H9 (cell line): ENCODE results near the gene R3HDM1. TPM values are rescaled to one million over a fixed set of nuclear protein-coding genes. Genes with fewer than 3 reads are reported as not detected.
A peak's percentile ranks its signal among the peaks of the same experiment; 100 is the strongest.

Experiments used
- DNase-seq: peaks from one replicate; pipeline ENCODE4 v3.0.0-alpha.2; 2017
- H2AFZ ChIP-seq: one replicate; pipeline ENCODE4 v1.6.1; 2013; ENCODE audit warnings: mild to moderate bottlenecking, low read length, control low read depth, moderate library complexity
- H2AK5ac ChIP-seq: 2 replicates; pipeline ENCODE4 v1.6.1; 2013; ENCODE audit warnings: low read length, control low read depth, mixed read lengths; ENCODE audit not compliant: insufficient read length
- H2BK120ac ChIP-seq: one replicate; pipeline ENCODE4 v1.6.1; 2013; ENCODE audit warnings: low read depth, mild to moderate bottlenecking, low read length, control low read depth, inconsistent platforms; ENCODE audit not compliant: poor library complexity, severe bottlenecking
- H2BK12ac ChIP-seq: 2 replicates; pipeline ENCODE4 v1.6.1; 2013; ENCODE audit warnings: low read length, control low read depth, mixed read lengths, low read depth; ENCODE audit not compliant: insufficient read length
- H2BK15ac ChIP-seq: 2 replicates; pipeline ENCODE4 v1.6.1; 2013; ENCODE audit warnings: low read depth, low read length, control low read depth
- H2BK20ac ChIP-seq: one replicate; pipeline ENCODE4 v1.6.1; 2013; ENCODE audit warnings: low read depth, mild to moderate bottlenecking, low read length, control low read depth, inconsistent platforms; ENCODE audit not compliant: poor library complexity, severe bottlenecking
- H2BK5ac ChIP-seq: 2 replicates; pipeline ENCODE4 v1.6.1; 2013; ENCODE audit warnings: low read length, control low read depth, mixed read lengths; ENCODE audit not compliant: insufficient read length
- H3K14ac ChIP-seq: 2 replicates; pipeline ENCODE4 v1.6.1; 2013; ENCODE audit warnings: low read length, control low read depth; ENCODE audit not compliant: insufficient read depth
- H3K18ac ChIP-seq: 2 replicates; pipeline ENCODE4 v1.6.1; 2013; ENCODE audit warnings: low read depth, mild to moderate bottlenecking, mixed read lengths, low read length, control low read depth; ENCODE audit not compliant: insufficient read length
- H3K23ac ChIP-seq: 2 replicates; pipeline ENCODE4 v1.6.1; 2013; ENCODE audit warnings: low read length, control low read depth, mixed read lengths, low read depth; ENCODE audit not compliant: insufficient read length
- H3K23me2 ChIP-seq: 2 replicates; pipeline ENCODE4 v1.6.1; 2013; ENCODE audit warnings: low read depth, mild to moderate bottlenecking, mixed read lengths, low read length, control low read depth; ENCODE audit not compliant: insufficient read length, poor library complexity, severe bottlenecking
- H3K27ac ChIP-seq: 2 replicates; pipeline ENCODE4 v1.5.1; 2013; ENCODE audit warnings: low read length, control low read depth, mixed read lengths, low read depth; ENCODE audit not compliant: insufficient read length
- H3K27me3 ChIP-seq: 2 replicates; pipeline ENCODE4 v1.6.1; 2013; ENCODE audit warnings: low read length, control low read depth, inconsistent platforms; ENCODE audit not compliant: insufficient read depth
- H3K4ac ChIP-seq: 2 replicates; pipeline ENCODE4 v1.6.1; 2013; ENCODE audit warnings: low read depth, mild to moderate bottlenecking, control low read depth, inconsistent platforms, low read length, moderate library complexity
- H3K4me1 ChIP-seq: 2 replicates; pipeline ENCODE4 v1.6.1; 2013; ENCODE audit warnings: low read length, control low read depth, inconsistent platforms; ENCODE audit not compliant: insufficient read depth
- H3K4me2 ChIP-seq: 2 replicates; pipeline ENCODE4 v1.6.1; 2013; ENCODE audit warnings: low read length, control low read depth, mixed read lengths; ENCODE audit not compliant: insufficient read length, insufficient read depth
- H3K56ac ChIP-seq: 2 replicates; pipeline ENCODE4 v1.6.1; 2013; ENCODE audit warnings: low read depth, mild to moderate bottlenecking, mixed read lengths, low read length, control low read depth; ENCODE audit not compliant: insufficient read length
- H3K79me1 ChIP-seq: 2 replicates; pipeline ENCODE4 v1.6.1; 2013; ENCODE audit warnings: low read depth, mild to moderate bottlenecking, moderate library complexity, low read length, control low read depth, inconsistent platforms; ENCODE audit not compliant: insufficient read depth, poor library complexity, severe bottlenecking
- H3K79me2 ChIP-seq: 2 replicates; pipeline ENCODE4 v1.6.1; 2013; ENCODE audit warnings: low read length, control low read depth, inconsistent platforms; ENCODE audit not compliant: insufficient read depth
- H3K9ac ChIP-seq: 2 replicates; pipeline ENCODE4 v1.6.1; 2013; ENCODE audit warnings: low read length, control low read depth, mixed read lengths; ENCODE audit not compliant: insufficient read length; ENCODE audit errors: extremely low read depth
- H3K9me3 ChIP-seq: one replicate; pipeline ENCODE4 v1.6.1; 2013; ENCODE audit warnings: low read depth, low read length, inconsistent platforms; ENCODE audit not compliant: control insufficient read depth
- H3T11ph ChIP-seq: one replicate; pipeline ENCODE4 v1.6.1; 2013; ENCODE audit warnings: mild to moderate bottlenecking, low read length, control low read depth, inconsistent platforms
- H4K20me1 ChIP-seq: one replicate; pipeline ENCODE4 v1.6.1; 2013; ENCODE audit not compliant: control insufficient read depth, insufficient read length, insufficient read depth
- H4K5ac ChIP-seq: 2 replicates; pipeline ENCODE4 v1.6.1; 2013; ENCODE audit warnings: low read depth, mild to moderate bottlenecking, mixed read lengths, low read length, control low read depth; ENCODE audit not compliant: insufficient read length
- H4K8ac ChIP-seq: replicated peaks from 2 replicates; pipeline ENCODE4 v1.6.1; 2013; ENCODE audit warnings: low read length, control low read depth, mixed read lengths, low read depth; ENCODE audit not compliant: insufficient read length
- H4K91ac ChIP-seq: 2 replicates; pipeline ENCODE4 v1.6.1; 2013; ENCODE audit warnings: low read depth, mild to moderate bottlenecking, moderate library complexity, mixed read lengths, low read length, control low read depth; ENCODE audit not compliant: insufficient read length
- H3K27ac Mint-ChIP-seq, 3 experiments: 2 replicates in 2 of 3; 3 replicates in 1 of 3; pipeline ENCODE4 v1.8.0; 2020 to 2021; ENCODE audit warnings: mixed read lengths in 3 of 3, mild to moderate bottlenecking in 1 of 3, moderate library complexity in 1 of 3
- H3K27me3 Mint-ChIP-seq: 2 replicates; pipeline ENCODE4 v1.8.0; 2021; ENCODE audit warnings: low read depth, mild to moderate bottlenecking, moderate library complexity, mixed read lengths
- H3K36me3 Mint-ChIP-seq, 3 experiments: 2 replicates in 2 of 3; 3 replicates in 1 of 3; pipeline ENCODE4 v1.8.0; 2020 to 2021; ENCODE audit warnings: low read depth in 3 of 3, mixed read lengths in 3 of 3; ENCODE audit not compliant: insufficient read depth in 1 of 3
- H3K4me1 Mint-ChIP-seq, 2 experiments: 2 replicates each; pipeline ENCODE4 v1.8.0; 2020; ENCODE audit warnings: mixed read lengths in 2 of 2
- H3K4me3 Mint-ChIP-seq, 2 experiments: 2 replicates in 1 of 2; 3 replicates in 1 of 2; pipeline ENCODE4 v1.8.0; 2020 to 2021; ENCODE audit warnings: mild to moderate bottlenecking in 2 of 2, mixed read lengths in 2 of 2, moderate library complexity in 1 of 2
- H3K9me3 Mint-ChIP-seq, 2 experiments: 2 replicates in 1 of 2; 3 replicates in 1 of 2; pipeline ENCODE4 v1.8.0; 2020; ENCODE audit warnings: mild to moderate bottlenecking in 2 of 2, mixed read lengths in 2 of 2, moderate library complexity in 1 of 2
- microRNA-seq: library from miRNA; unstranded; fragments of <30 nt; microRNA quantifications from one replicate; pipeline ENCODE4, GENCODE V29; 2020; ENCODE audit warnings: borderline microRNAs expressed
- total RNA-seq: library from RNA; stranded (reverse); gene quantifications from 2 replicates; pipeline ENCODE4 v1.2.1, GENCODE V29; 2021
- TF ChIP-seq, protein P1 (sequence below): fragments of 200-600 bp; sonication (generic); conservative IDR thresholded peaks from 3 replicates; pipeline ENCODE4 v1.8.0; 2021; ENCODE audit warnings: antibody characterized with exemption, mild to moderate bottlenecking

Gene R3HDM1
- total RNA-seq, 1 experiment from 2014 or later: 58.8 TPM

DNA sequence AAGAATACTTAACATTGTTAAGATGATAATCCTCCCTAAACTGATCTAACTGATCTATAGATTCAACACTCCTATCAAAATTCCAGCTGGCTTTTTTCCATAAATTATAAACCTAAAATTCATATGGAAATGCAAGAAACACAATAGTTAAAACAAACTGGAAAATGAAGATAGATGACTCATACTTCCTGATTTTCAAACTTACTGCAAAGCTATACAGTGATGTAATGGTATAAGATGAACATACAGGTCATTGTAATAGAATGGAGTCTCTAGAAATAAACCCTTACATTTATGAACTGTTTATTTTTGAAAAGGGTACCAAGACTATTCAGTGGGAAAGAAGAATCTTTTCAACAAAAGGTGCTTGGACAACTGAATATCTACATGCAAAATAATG, 242.6 kb downstream of the R3HDM1 start:
- Histone ChIP-seq H3K27ac (no peak overlapping the region), H3K14ac (no peak overlapping the region), H3K18ac (no peak overlapping the region), H3K79me1 (no peaks in the 10 kb centered on the region), H2BK15ac (no peak overlapping the region), H3K27me3 (no peaks in the 10 kb centered on the region), H3K9me3 (no peaks in the 10 kb centered on the region), H3K23me2 (no peaks in the 10 kb centered on the region), H3T11ph (no peak overlapping the region), H2AK5ac (no peak overlapping the region), H3K56ac (no peak overlapping the region), H3K4ac (no peak overlapping the region), H2BK120ac (no peak overlapping the region), H3K9ac (no peak overlapping the region), H2BK12ac (no peak overlapping the region), H4K20me1 (no peaks in the 10 kb centered on the region), H4K5ac (no peak overlapping the region), H4K8ac (no peak overlapping the region), H2BK5ac (no peak overlapping the region), H4K91ac (no peak overlapping the region), H3K4me1 (no peaks in the 10 kb centered on the region), H2BK20ac (no peak overlapping the region), H2AFZ (no peak overlapping the region), H3K79me2 (no peaks in the 10 kb centered on the region), H3K4me2 (no peak overlapping the region), H3K23ac (no peak overlapping the region)
- no peaks in the 10 kb centered on the region for H3K27me3 Mint-ChIP-seq
- no peaks in the 10 kb centered on the region for H3K9me3 Mint-ChIP-seq
- H3K4me1 Mint-ChIP-seq: no peaks in the 10 kb centered on the region
- H3K36me3 Mint-ChIP-seq: peaks cover 42 to 95% (median 84%) of the 10 kb centered on the region in 3 experiments; a peak in 6 of 7 replicates
- TF ChIP-seq, protein P1, sequence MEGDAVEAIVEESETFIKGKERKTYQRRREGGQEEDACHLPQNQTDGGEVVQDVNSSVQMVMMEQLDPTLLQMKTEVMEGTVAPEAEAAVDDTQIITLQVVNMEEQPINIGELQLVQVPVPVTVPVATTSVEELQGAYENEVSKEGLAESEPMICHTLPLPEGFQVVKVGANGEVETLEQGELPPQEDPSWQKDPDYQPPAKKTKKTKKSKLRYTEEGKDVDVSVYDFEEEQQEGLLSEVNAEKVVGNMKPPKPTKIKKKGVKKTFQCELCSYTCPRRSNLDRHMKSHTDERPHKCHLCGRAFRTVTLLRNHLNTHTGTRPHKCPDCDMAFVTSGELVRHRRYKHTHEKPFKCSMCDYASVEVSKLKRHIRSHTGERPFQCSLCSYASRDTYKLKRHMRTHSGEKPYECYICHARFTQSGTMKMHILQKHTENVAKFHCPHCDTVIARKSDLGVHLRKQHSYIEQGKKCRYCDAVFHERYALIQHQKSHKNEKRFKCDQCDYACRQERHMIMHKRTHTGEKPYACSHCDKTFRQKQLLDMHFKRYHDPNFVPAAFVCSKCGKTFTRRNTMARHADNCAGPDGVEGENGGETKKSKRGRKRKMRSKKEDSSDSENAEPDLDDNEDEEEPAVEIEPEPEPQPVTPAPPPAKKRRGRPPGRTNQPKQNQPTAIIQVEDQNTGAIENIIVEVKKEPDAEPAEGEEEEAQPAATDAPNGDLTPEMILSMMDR: no peak
- DNase-seq: no peak
- H3K4me3 Mint-ChIP-seq: no peak overlapping the region
- no peak overlapping the region for H3K27ac Mint-ChIP-seq

Small RNA genes within 50 kb of the gene (microRNA-seq; reads per million reads assigned to microRNA genes)
- gene MIR128-1: 15.5 reads per million, percentile 52 among the genes with 10 or more reads in this experiment

Other genes starting within 250 kb of the R3HDM1 start
- 15.4 and 16.7 TPM in 2 replicates for gene ZRANB3, start 266 bp upstream of the R3HDM1 start, total RNA-seq
- gene UBXN4, start 210.4 kb downstream of the R3HDM1 start, total RNA-seq: 65.4 and 71.2 TPM in 2 replicates